Loucy (cell line): ENCODE measurements around the gene POU3F1.

Experiments used
- EZH2phosphoT487 ChIP-seq: fragments of 200-600 bp; IDR thresholded peaks from 2 replicates; pipeline ENCODE4 v1.6.1; 2018; ENCODE audit warnings: antibody characterized with exemption, mild to moderate bottlenecking, moderate library complexity, borderline replicate concordance
- TF ChIP-seq, protein P1 (sequence below): fragments of 200-600 bp; sonication (generic); conservative IDR thresholded peaks from 2 replicates; pipeline ENCODE4 v1.5.1; 2014; ENCODE audit warnings: mild to moderate bottlenecking, antibody characterized with exemption, low read length

DNA sequence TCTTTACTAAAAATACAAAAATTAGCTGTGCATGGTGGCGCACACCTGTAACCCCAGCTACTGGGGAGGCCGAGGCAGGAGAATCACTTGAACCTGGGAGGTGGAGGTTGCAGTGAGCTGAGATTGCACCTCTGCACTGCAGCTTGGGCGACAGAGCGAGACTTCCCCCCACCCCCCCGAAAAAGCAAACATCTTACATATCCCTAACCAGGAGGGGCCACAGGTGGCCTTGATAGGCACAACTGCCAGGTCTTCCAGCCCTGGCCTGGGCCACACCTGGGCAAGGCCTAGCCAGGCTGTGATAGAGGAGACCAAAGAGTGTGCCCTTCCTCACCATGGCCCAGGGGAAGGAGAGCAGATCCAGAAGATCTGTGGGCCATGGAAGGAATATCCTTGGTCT is 28.6 kb upstream of the POU3F1 start:
- TF ChIP-seq EZH2phosphoT487: no peak
- TF ChIP-seq, protein P1, sequence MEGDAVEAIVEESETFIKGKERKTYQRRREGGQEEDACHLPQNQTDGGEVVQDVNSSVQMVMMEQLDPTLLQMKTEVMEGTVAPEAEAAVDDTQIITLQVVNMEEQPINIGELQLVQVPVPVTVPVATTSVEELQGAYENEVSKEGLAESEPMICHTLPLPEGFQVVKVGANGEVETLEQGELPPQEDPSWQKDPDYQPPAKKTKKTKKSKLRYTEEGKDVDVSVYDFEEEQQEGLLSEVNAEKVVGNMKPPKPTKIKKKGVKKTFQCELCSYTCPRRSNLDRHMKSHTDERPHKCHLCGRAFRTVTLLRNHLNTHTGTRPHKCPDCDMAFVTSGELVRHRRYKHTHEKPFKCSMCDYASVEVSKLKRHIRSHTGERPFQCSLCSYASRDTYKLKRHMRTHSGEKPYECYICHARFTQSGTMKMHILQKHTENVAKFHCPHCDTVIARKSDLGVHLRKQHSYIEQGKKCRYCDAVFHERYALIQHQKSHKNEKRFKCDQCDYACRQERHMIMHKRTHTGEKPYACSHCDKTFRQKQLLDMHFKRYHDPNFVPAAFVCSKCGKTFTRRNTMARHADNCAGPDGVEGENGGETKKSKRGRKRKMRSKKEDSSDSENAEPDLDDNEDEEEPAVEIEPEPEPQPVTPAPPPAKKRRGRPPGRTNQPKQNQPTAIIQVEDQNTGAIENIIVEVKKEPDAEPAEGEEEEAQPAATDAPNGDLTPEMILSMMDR: no peak
